ENCODE measurements around the gene UBXN11. TPM values are rescaled to one million over a fixed set of nuclear protein-coding genes. Genes with fewer than 3 reads are reported as not detected.
"Not testable (repeated sequence)": the region's sequence is repeated elsewhere in the genome, so short reads cannot be mapped to it uniquely, and the experiment has no call there.

UBXN11 gene
- total RNA-seq, 4 donors from 2014 or later = 3.7 to 12.1 (median 10.5) TPM

- Histone ChIP-seq H3K4me1 (peaks cover 0 to 14% (median 3%) of the 10 kb centered on the region in 3 donors), H3K4me3 (peak overlapping the region; percentile 0 to 51), H3K27me3 (peaks cover 66% of the 10 kb centered on the region), H3K36me3 (no peaks in the 10 kb centered on the region), H3K27ac (no peak overlapping the region), H3K9me3 (no peaks in the 10 kb centered on the region)
- ATAC-seq = peak; percentile 67
- WGBS, 2 donors (ENCODE audit: low coverage in 1 of 2) = 67% methylated on average over 2 of the region's 52 CpGs; no CpG with 5 or more reads in 1 of the 2 donors
- TF ChIP-seq EP300 (IDR thresholded peaks at IDR 0.05) (no peak), POLR2A (IDR thresholded peaks at IDR 0.05) (no peak), CTCF (IDR thresholded peaks at IDR 0.05) (no peak), POLR2AphosphoS5 (IDR thresholded peaks at IDR 0.05) (no peak)
These were observed 30.2 kb upstream of the UBXN11 start for GRCh38 chr1:26336477-26337205.

- Histone ChIP-seq H3K4me1 (peaks cover 0 to 14% (median 3%) of the 10 kb centered on the region in 3 donors), H3K36me3 (no peaks in the 10 kb centered on the region), H3K27me3 (peaks cover 67% of the 10 kb centered on the region), H3K4me3 (peak overlapping the region; percentile 0 to 51), H3K9me3 (no peaks in the 10 kb centered on the region), H3K27ac (no peak overlapping the region)
- TF ChIP-seq CTCF (IDR thresholded peaks at IDR 0.05) (no peak), POLR2A (IDR thresholded peaks at IDR 0.05) (no peak), POLR2AphosphoS5 (IDR thresholded peaks at IDR 0.05) (no peak), EP300 (IDR thresholded peaks at IDR 0.05) (no peak)
- no peak for ATAC-seq
- 5 to 9% methylated on average over 9 to 17 of the region's 41 CpGs for WGBS, 2 donors (ENCODE audit: low coverage in 1 of 2)
These were observed 29.5 kb upstream of the UBXN11 start for GRCh38 chr1:26335774-26336476.

- peaks cover 87% of the 10 kb centered on the region for H3K27me3 ChIP-seq
- not testable (repeated sequence) for H3K9me3 ChIP-seq, H3K4me3 ChIP-seq, ATAC-seq, H3K36me3 ChIP-seq, H3K27ac ChIP-seq
- WGBS, 2 donors (ENCODE audit: low coverage in 1 of 2) = 85 to 100% methylated on average over 4 to 8 of the region's 8 CpGs
- H3K4me1 ChIP-seq = peaks cover 0 to 14% (median 3%) of the 10 kb centered on the region in 3 donors
These were observed 26.9 kb upstream of the UBXN11 start for GRCh38 chr1:26333312-26333711.

GRCh38 chr1:26330276-26330675, 23.8 kb upstream of the UBXN11 start:
- H3K27me3 ChIP-seq = peaks cover 86% of the 10 kb centered on the region
- H3K27ac ChIP-seq = no peak overlapping the region
- H3K4me1 ChIP-seq = no peaks in the 10 kb centered on the region
- H3K36me3 ChIP-seq = no peaks in the 10 kb centered on the region
- H3K9me3 ChIP-seq = no peaks in the 10 kb centered on the region
- 87 to 89% methylated on average over 5 of the region's 5 CpGs for WGBS, 2 donors (ENCODE audit: low coverage in 1 of 2)
- no peak for ATAC-seq
- no peak overlapping the region for H3K4me3 ChIP-seq
- TF ChIP-seq POLR2A (IDR thresholded peaks at IDR 0.05) = no peak
- no peak for TF ChIP-seq CTCF (IDR thresholded peaks at IDR 0.05)
- TF ChIP-seq EP300 (IDR thresholded peaks at IDR 0.05) = no peak
- no peak for TF ChIP-seq POLR2AphosphoS5 (IDR thresholded peaks at IDR 0.05)

- not testable (repeated sequence) for H3K4me3 ChIP-seq, H3K4me1 ChIP-seq, ATAC-seq, H3K36me3 ChIP-seq, H3K9me3 ChIP-seq, H3K27ac ChIP-seq
- WGBS, 2 donors (ENCODE audit: low coverage in 1 of 2) = 67% methylated on average over 1 of the region's 4 CpGs; no CpG with 5 or more reads in 1 of the 2 donors
- H3K27me3 ChIP-seq = peaks cover 82% of the 10 kb centered on the region
These were observed 22.9 kb upstream of the UBXN11 start for GRCh38 chr1:26329380-26329779.

- Histone ChIP-seq H3K4me1 (no peaks in the 10 kb centered on the region), H3K4me3 (no peak overlapping the region), H3K9me3 (no peaks in the 10 kb centered on the region), H3K27me3 (peaks cover 79% of the 10 kb centered on the region), H3K36me3 (no peaks in the 10 kb centered on the region), H3K27ac (no peak overlapping the region)
- no peak for TF ChIP-seq CTCF (IDR thresholded peaks at IDR 0.05)
- TF ChIP-seq POLR2A (IDR thresholded peaks at IDR 0.05) = no peak
- no peak for TF ChIP-seq EP300 (IDR thresholded peaks at IDR 0.05)
- TF ChIP-seq POLR2AphosphoS5 (IDR thresholded peaks at IDR 0.05) = no peak
- no peak for ATAC-seq
- WGBS, 2 donors (ENCODE audit: low coverage in 1 of 2) = 70 to 86% methylated on average over 4 to 7 of the region's 8 CpGs
These were observed 22.2 kb upstream of the UBXN11 start for GRCh38 chr1:26328597-26328996.

Data from gastroesophageal sphincter (tissue), 4 donors.